A204.1 (cell line): ENCODE results near the gene TMEM60.

Experiments
- FAIRE-seq: peaks from 2 replicates; lab custom pipeline; 2012; peaks lifted over from hg19 to GRCh38; lab: Jason Lieb, UNC

The TMEM60 gene

GRCh38 chr7:77770316-77770715 is 27.9 kb downstream of the TMEM60 start:
- FAIRE-seq = no peak

GRCh38 chr7:77766801-77767605 is 31.2 kb downstream of the TMEM60 start:
- no peak for FAIRE-seq

- no peak for FAIRE-seq
Observed at GRCh38 chr7:77765906-77766800, 32.1 kb downstream of the TMEM60 start.

DNA sequence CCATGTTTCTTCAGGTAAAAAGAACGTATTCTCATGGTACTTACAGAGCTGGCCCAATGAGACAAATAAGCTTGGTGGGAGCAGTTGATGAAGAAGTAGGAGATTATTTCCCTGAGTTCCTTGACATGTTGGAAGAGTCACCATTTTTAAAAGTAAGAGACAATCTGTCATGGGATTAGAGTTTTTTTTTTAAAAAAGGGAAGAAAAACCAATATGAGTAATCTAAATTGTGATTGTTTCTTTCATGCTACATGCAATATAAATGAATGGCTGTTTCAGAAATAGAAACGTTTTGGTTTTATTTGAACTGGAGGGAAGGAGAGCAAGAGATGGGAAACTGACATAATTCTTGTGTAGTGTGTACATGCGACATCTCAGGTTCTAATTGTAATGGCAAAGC is 32.8 kb downstream of the TMEM60 start:
- FAIRE-seq = no peak

- FAIRE-seq = no peak
Observed at GRCh38 chr7:77760809-77761453, 37.3 kb downstream of the TMEM60 start.

GRCh38 chr7:77759294-77759889 is 38.8 kb downstream of the TMEM60 start:
- FAIRE-seq = peak; percentile 98

DNA sequence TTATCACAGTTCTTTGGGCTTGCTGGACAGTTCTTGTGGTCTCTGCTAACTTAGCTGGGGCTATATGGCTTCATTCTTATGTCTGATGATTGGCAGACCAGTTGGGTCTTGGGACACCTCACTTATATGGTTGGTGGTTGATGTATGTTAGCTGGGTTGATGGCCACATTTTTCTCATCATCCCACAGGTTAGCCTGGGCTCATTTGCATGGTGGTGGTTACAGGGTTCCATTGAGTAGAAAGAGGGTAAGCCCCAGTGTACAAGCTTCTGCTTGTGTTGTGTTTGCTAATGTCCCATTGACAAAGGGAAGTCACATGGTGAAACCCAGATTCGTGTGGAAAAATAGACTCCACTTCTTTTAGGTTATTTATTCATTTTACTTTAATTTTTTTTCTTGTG is 40.6 kb downstream of the TMEM60 start:
- no peak for FAIRE-seq

DNA sequence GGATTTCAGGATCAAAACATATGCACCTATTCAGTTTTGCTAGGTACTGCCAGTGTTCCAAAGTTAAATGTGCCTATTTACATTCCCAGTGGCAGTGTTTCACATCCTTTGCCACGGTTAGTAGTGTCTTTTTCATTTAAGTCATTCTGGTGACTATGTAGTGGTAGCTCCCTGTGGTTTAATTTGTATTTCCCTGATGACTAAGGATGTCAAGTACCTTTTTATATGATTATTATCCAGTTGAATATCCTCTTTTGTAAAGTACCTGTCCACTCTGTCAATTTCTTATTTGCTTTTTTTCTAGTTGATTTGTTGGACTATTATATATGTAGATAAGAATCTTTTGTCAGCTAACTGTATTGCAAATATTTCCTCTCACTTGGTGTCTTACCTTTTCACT is 45.1 kb downstream of the TMEM60 start:
- FAIRE-seq = no peak

DNA sequence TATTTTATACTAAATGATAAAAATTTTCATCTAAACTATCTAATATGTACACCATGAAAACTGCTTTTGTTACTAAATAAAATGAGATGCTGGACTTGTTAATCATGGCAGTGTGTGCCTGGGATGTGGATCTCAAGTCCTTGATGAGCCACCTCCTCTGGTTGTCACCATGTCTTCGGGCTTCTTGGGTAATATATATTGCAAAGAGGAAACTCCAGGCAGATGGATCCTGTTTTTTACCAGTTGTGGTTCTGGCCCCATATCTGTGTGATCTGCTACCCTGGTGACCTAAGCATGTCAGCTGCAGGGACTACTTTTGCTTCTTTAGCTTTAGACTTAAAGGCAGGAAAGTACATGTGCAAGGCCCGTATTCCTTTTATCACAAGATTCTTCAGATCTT is 46.2 kb downstream of the TMEM60 start:
- no peak for FAIRE-seq

DNA sequence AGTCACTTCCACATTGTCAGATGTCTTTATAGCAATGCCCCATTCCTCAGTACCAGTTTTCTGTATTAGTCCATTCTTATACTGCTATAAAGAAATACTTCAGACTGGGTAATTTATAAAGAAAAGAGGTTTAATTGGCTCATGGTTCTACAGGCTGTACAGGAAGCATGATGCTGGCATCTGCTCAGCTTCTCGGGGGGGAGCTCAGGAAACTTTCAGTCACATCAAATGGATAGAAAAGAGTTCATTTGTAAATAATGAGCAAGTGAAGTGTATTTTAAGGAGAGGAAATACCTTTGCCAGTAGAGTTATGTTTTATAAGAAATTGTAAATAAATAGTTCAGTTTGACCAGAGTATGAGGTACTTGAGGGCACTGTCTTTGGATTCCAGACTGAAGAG is 50.5 kb downstream of the TMEM60 start:
- FAIRE-seq = no peak

DNA sequence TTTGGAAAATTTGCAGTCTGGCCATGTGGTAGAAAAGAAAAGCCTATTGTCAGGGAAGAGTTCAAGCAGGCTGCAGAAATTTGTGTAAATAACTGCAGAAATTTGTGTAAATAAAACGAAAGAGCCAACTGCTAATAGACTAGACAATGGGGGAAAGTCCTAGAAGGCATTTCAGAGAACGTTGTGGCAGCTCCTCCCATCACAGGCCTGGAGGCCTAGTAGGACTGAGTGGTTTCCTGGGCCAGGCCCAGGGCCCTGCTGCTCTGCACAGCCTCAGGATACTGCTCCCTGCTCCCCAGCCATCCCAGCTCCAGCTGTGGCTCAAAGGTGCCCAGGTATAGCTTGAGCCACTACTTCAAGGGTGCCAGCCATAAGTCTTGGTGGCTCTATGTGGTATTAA is 51.1 kb downstream of the TMEM60 start:
- FAIRE-seq = no peak

- FAIRE-seq = no peak
Observed at GRCh38 chr7:77746824-77747165, 51.4 kb downstream of the TMEM60 start.

DNA sequence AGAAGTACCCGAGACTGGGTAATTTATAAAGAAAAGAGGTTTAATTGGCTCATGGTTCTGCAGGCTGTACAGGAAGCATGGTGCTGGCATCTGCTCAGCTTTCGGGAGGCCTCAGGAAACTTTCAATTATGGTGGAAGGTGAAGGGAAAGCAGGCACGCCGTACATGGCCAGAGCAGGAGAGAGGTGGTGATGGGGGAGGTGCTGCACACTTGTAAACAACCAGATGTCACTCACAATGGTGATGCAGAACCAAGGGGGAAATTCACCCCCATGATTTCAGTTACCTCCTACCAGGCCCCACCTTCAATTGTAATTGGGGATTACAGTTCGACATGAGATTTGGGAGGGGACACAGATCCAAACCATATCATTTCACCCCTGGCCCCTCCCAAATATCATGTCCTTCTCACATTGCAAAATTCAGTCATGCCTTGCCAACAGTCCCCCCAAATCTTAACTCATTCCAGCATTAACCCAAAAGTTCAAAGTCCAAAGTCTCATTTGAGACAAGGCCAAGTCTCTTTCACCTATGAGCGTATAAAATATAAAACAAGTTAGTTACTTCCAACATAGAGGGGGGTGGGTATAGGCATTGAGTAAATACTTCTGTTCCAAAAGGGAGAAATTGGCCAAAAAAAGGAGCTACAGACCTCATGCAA is 51.9 kb downstream of the TMEM60 start:
- no peak for FAIRE-seq

- no peak for FAIRE-seq
Observed at GRCh38 chr7:77745746-77746145, 52.5 kb downstream of the TMEM60 start.
